Endothelial cell of umbilical vein (primary cell): ENCODE measurements around the gene SPDYE3. TPM values are rescaled to one million over a fixed set of nuclear protein-coding genes. Genes with fewer than 3 reads are reported as not detected.
"Not testable (repeated sequence)": the region's sequence is repeated elsewhere in the genome, so short reads cannot be mapped to it uniquely, and the experiment has no call there.

ENCODE experiments used
- BruUV-seq: library from RNA; stranded (reverse); fragments of 400-500 nt; replicated peaks from 2 replicates; lab custom pipeline; 2021; lab: Mats Ljungman, UMichigan
- CTCF ChIA-PET: fragments of 300-600, 350-600 bp; sonication (Branson Sonifier 250); formaldehyde crosslinking; loops from one replicate; lab custom pipeline; 2021; ENCODE audit warnings: antibody characterized with exemption, inconsistent platforms; lab: Charles Lee
- POLR2A ChIA-PET: fragments of 300-600, 350-600 bp; sonication (Branson Sonifier 250); formaldehyde crosslinking; loops from one replicate; lab custom pipeline; 2021; ENCODE audit warnings: antibody characterized with exemption, inconsistent platforms; lab: Charles Lee
- DNase-seq: peaks from one replicate; pipeline ENCODE4 v3.0.0-alpha.2; 2011; ENCODE audit warnings: low read depth, low spot score
- FAIRE-seq: peaks from 2 replicates; lab custom pipeline; 2011; peaks lifted over from hg19 to GRCh38; lab: Jason Lieb, UNC
- H2AFZ ChIP-seq: 2 replicates; pipeline ENCODE4 v1.6.0; 2012; ENCODE audit warnings: low read depth, low read length, control low read depth, inconsistent platforms
- H3K27ac ChIP-seq: 2 replicates; pipeline ENCODE4 v1.5.1; 2011; ENCODE audit warnings: low read depth, mild to moderate bottlenecking, control low read depth, low read length, moderate library complexity; ENCODE audit not compliant: insufficient read depth
- H3K27me3 ChIP-seq, 2 experiments: 2 replicates each; pipeline versions ENCODE4 v1.6.0 to v1.6.1; 2011; ENCODE audit warnings: low read length in 2 of 2, mixed read lengths in 1 of 2; ENCODE audit not compliant: control insufficient read depth in 2 of 2, insufficient read depth in 2 of 2
- H3K36me3 ChIP-seq, 2 experiments: 2 replicates in 1 of 2; 3 replicates in 1 of 2; pipeline ENCODE4 v1.5.1; 2011; ENCODE audit warnings: low read length in 2 of 2, mild to moderate bottlenecking in 1 of 2, moderate library complexity in 1 of 2; ENCODE audit not compliant: control insufficient read depth in 2 of 2, insufficient read depth in 2 of 2; ENCODE audit errors: extremely low read depth in 1 of 2
- H3K4me1 ChIP-seq: 3 replicates; pipeline ENCODE4 v1.5.1; 2011; ENCODE audit warnings: mild to moderate bottlenecking, low read length; ENCODE audit not compliant: control insufficient read depth, insufficient read depth; ENCODE audit errors: extremely low read depth
- H3K4me2 ChIP-seq: 2 replicates; pipeline ENCODE4 v1.6.1; 2011; ENCODE audit warnings: low read length, control low read depth, mixed read lengths; ENCODE audit not compliant: insufficient read depth
- H3K4me3 ChIP-seq, 3 experiments: fragments of 200-600 bp in 1 of 3; sonication (generic), shearing (Covaris generic) in 1 of 3; replicated peaks in 1 of 3; 2 replicates each; pipeline ENCODE4 v1.5.1; 2011 to 2016; ENCODE audit warnings: control low read depth in 3 of 3, low read length in 3 of 3, mild to moderate bottlenecking in 2 of 3, inconsistent platforms in 1 of 3, low read depth in 1 of 3, moderate library complexity in 1 of 3; ENCODE audit not compliant: insufficient read depth in 1 of 3
- H3K79me2 ChIP-seq: 2 replicates; pipeline ENCODE4 v1.6.0; 2012; ENCODE audit warnings: low read length, inconsistent platforms; ENCODE audit not compliant: control insufficient read depth, insufficient read depth
- H3K9ac ChIP-seq: replicated peaks from 2 replicates; pipeline ENCODE3; 2011; ENCODE audit warnings: low read length, control low read depth; ENCODE audit not compliant: insufficient read depth; ENCODE audit errors: extremely low read depth
- H3K9me1 ChIP-seq: replicated peaks from 3 replicates; pipeline ENCODE4 v1.6.0; 2011; ENCODE audit warnings: mild to moderate bottlenecking, low read length; ENCODE audit not compliant: control insufficient read depth, insufficient read depth; ENCODE audit errors: extremely low read depth
- H3K9me3 ChIP-seq: replicated peaks from 2 replicates; pipeline ENCODE4 v1.5.1; 2012; ENCODE audit warnings: low read length, inconsistent platforms; ENCODE audit not compliant: control insufficient read depth, insufficient read depth
- H4K20me1 ChIP-seq: replicated peaks from 2 replicates; pipeline ENCODE3; 2011; ENCODE audit warnings: mild to moderate bottlenecking, low read length; ENCODE audit not compliant: control insufficient read depth, insufficient read depth; ENCODE audit errors: extremely low read depth
- dilution Hi-C: fragments of 300-500 bp; cut with MboI; formaldehyde crosslinking; loops from one replicate; pipeline ENCODE4 v1.15.0; 2019; ENCODE audit warnings: low sequenced_read_pairs; ENCODE audit not compliant: extremely low pct_ligation_motif_present
- intact Hi-C: fragments of 100-400 bp; cut with micrococcal nuclease; formaldehyde crosslinking; loops from one replicate; pipeline ENCODE4 v1.10.0; 2022
- polyA plus RNA-seq, 4 experiments: library from polyadenylated mRNA; depleted of rRNA in 3 of 4; stranded (reverse) in 3 of 4; unstranded in 1 of 4; fragments of >200 nt; gene quantifications; 2 replicates each; pipeline versions ENCODE4 v1.2.1 to v1.2.3, GENCODE V29; 2011 to 2012; ENCODE audit warnings: missing spikeins in 1 of 4
- total RNA-seq: library from RNA; stranded (reverse); gene quantifications from 2 replicates; pipeline ENCODE4 v1.2.3, GENCODE V29; 2021

Gene SPDYE3
- total and polyA plus RNA-seq, 2 donors (not counting 3 experiments of a cell fraction or from before 2014, with no cell fraction given), result not detected

DNA sequence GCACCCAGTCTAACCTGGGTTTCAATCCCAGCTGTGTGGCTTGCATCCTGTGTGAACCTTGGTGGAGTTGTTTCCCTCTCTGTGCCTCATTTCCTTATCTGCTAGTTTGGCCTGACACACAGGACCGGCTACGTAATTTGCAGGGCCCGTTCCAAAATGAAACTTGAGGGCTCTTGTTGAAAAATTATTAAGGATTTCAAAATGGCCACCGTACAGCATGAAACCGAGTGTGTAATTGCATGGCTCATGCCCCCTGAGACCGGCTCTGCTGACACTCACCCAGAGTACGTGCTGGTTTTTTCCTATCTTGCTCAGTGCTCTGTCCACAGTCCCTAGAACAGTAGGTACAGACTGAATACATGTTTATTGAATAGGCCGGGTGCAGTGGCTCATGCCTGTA lies 24.4 kb upstream of the SPDYE3 start:
- H3K9me1 ChIP-seq, H2AFZ ChIP-seq, H3K4me3 ChIP-seq, H3K27ac ChIP-seq, H3K79me2 ChIP-seq, CTCF ChIA-PET, DNase-seq, dilution Hi-C loops, H3K9me3 ChIP-seq, H3K4me1 ChIP-seq, H4K20me1 ChIP-seq, intact Hi-C loops, H3K27me3 ChIP-seq, FAIRE-seq, H3K36me3 ChIP-seq, H3K9ac ChIP-seq, POLR2A ChIA-PET, H3K4me2 ChIP-seq, BruUV-seq: not testable (repeated sequence)

GRCh38 chr7:100287191-100287969 lies 20.1 kb upstream of the SPDYE3 start:
- H3K9ac ChIP-seq, H3K4me1 ChIP-seq, H3K79me2 ChIP-seq, H3K9me1 ChIP-seq, H3K36me3 ChIP-seq, H2AFZ ChIP-seq, H3K27me3 ChIP-seq, H4K20me1 ChIP-seq, intact Hi-C loops, FAIRE-seq, BruUV-seq, DNase-seq, H3K27ac ChIP-seq, H3K4me3 ChIP-seq, H3K4me2 ChIP-seq, H3K9me3 ChIP-seq, dilution Hi-C loops, CTCF ChIA-PET: not testable (repeated sequence)
- POLR2A ChIA-PET, result interaction anchor here (0.6 kb wide), 1 partner anchor 339 kb away, joined by 3 read pairs; no protein-coding TSS in a partner anchor

GRCh38 chr7:100288258-100288657 lies 19.2 kb upstream of the SPDYE3 start:
- FAIRE-seq, intact Hi-C loops, H3K9ac ChIP-seq, H3K9me3 ChIP-seq, H3K4me1 ChIP-seq, H2AFZ ChIP-seq, H3K36me3 ChIP-seq, BruUV-seq, H3K4me3 ChIP-seq, H3K27me3 ChIP-seq, H4K20me1 ChIP-seq, H3K27ac ChIP-seq, H3K79me2 ChIP-seq, POLR2A ChIA-PET, H3K9me1 ChIP-seq, H3K4me2 ChIP-seq, CTCF ChIA-PET, dilution Hi-C loops, DNase-seq: not testable (repeated sequence)

GRCh38 chr7:100292162-100292561 lies 15.3 kb upstream of the SPDYE3 start:
- DNase-seq, H4K20me1 ChIP-seq, CTCF ChIA-PET, dilution Hi-C loops, H3K9me1 ChIP-seq, H3K4me2 ChIP-seq, H3K27ac ChIP-seq, H3K9me3 ChIP-seq, intact Hi-C loops, H2AFZ ChIP-seq, POLR2A ChIA-PET, H3K36me3 ChIP-seq, H3K27me3 ChIP-seq, BruUV-seq, H3K4me1 ChIP-seq, FAIRE-seq, H3K79me2 ChIP-seq, H3K9ac ChIP-seq, H3K4me3 ChIP-seq: not testable (repeated sequence)
